Omental fat pad (tissue), 4 donors: ENCODE results near the gene PDE11A. TPM values are rescaled to one million over a fixed set of nuclear protein-coding genes. Genes with fewer than 3 reads are reported as not detected.
A peak's percentile ranks its signal among the peaks of the same experiment; 100 is the strongest.

Source experiments
- ATAC-seq: fragments of 150-250 bp; one replicate; pipeline ENCODE4 v1.9.1; 2016; ENCODE audit warnings: mild to moderate bottlenecking, moderate library complexity; ENCODE audit not compliant: low FRiP score
- DNase-seq: peaks from one replicate; pipeline ENCODE4 v3.0.0-alpha.2; 2019; ENCODE audit warnings: low spot score
- CTCF ChIP-seq, 3 donors: fragments of 450-650 bp; IDR thresholded peaks; one replicate each; pipeline ENCODE4 v1.5.1; 2016 to 2017; ENCODE audit warnings: antibody characterized with exemption in 3 of 3, mild to moderate bottlenecking in 3 of 3, moderate library complexity in 2 of 3
- total RNA-seq, 4 donors: library from RNA; depleted of rRNA; stranded (reverse); fragments of >200 nt; gene quantifications; one replicate each; pipeline ENCODE4 v1.1.0, GENCODE V29; 2016

Gene PDE11A
- total RNA-seq, 4 donors from 2014 or later, result 0.16 to 0.65 TPM; not detected in 2

GRCh38 chr2:177726931-177727348 is 345.6 kb downstream of the PDE11A start:
- ATAC-seq, result no peak
- DNase-seq, result no peak
- TF ChIP-seq CTCF (IDR thresholded peaks at IDR 0.05), result no peak

GRCh38 chr2:177724398-177725287 is 347.9 kb downstream of the PDE11A start:
- no peak for DNase-seq
- TF ChIP-seq CTCF (IDR thresholded peaks at IDR 0.05), result peak in 1 of 3 donors; percentile 72
- ATAC-seq, result no peak

- ATAC-seq, result no peak
- no peak for DNase-seq
- TF ChIP-seq CTCF (IDR thresholded peaks at IDR 0.05), result no peak
Measured at GRCh38 chr2:177723235-177723634, 349.3 kb downstream of the PDE11A start.

GRCh38 chr2:177721818-177722567 is 350.6 kb downstream of the PDE11A start:
- DNase-seq, result no peak
- ATAC-seq, result no peak
- TF ChIP-seq CTCF (IDR thresholded peaks at IDR 0.05), result no peak

- no peak for TF ChIP-seq CTCF (IDR thresholded peaks at IDR 0.05)
- ATAC-seq (no peak), DNase-seq (no peak)
Measured at GRCh38 chr2:177721087-177721486, 351.5 kb downstream of the PDE11A start.

GRCh38 chr2:177717831-177718618 is 354.6 kb downstream of the PDE11A start:
- TF ChIP-seq CTCF (IDR thresholded peaks at IDR 0.05), result no peak
- ATAC-seq (no peak), DNase-seq (no peak)
